Retina (tissue), 1 donor: Measurements from ENCODE around the gene SFMBT1.
"Not testable (repeated sequence)": the region's sequence is repeated elsewhere in the genome, so short reads cannot be mapped to it uniquely, and the experiment has no call there.

Experiments used
- DNase-seq: peaks from one replicate; pipeline ENCODE4 v3.0.0-alpha.2; 2016

SFMBT1 gene

GRCh38 chr3:53035018-53035417, 10.9 kb downstream of the SFMBT1 start:
- DNase-seq = not testable (repeated sequence)

- DNase-seq = not testable (repeated sequence)
Measured at GRCh38 chr3:53034411-53034810, 11.5 kb downstream of the SFMBT1 start.

- no peak for DNase-seq
Measured at GRCh38 chr3:53032609-53033008, 13.3 kb downstream of the SFMBT1 start.

GRCh38 chr3:53030619-53031449, 15.0 kb downstream of the SFMBT1 start:
- DNase-seq = no peak

- no peak for DNase-seq
Measured at GRCh38 chr3:53028641-53029040, 17.2 kb downstream of the SFMBT1 start.

- DNase-seq = peak; percentile 21
Measured at GRCh38 chr3:53027254-53027844, 18.5 kb downstream of the SFMBT1 start.

- no peak for DNase-seq
Measured at GRCh38 chr3:53026382-53027162, 19.3 kb downstream of the SFMBT1 start.

GRCh38 chr3:53024315-53024714, 21.6 kb downstream of the SFMBT1 start:
- DNase-seq = no peak

GRCh38 chr3:53023072-53023823, 22.6 kb downstream of the SFMBT1 start:
- DNase-seq = no peak

- DNase-seq = no peak
Measured at GRCh38 chr3:53022647-53023046, 23.2 kb downstream of the SFMBT1 start.

GRCh38 chr3:53016236-53016635, 29.6 kb downstream of the SFMBT1 start:
- no peak for DNase-seq

GRCh38 chr3:53011324-53011723, 34.5 kb downstream of the SFMBT1 start:
- DNase-seq = no peak

- DNase-seq = peak; percentile 24
Measured at GRCh38 chr3:53009826-53010539, 35.9 kb downstream of the SFMBT1 start.

- no peak for DNase-seq
Measured at GRCh38 chr3:53008932-53009331, 36.9 kb downstream of the SFMBT1 start.

- no peak for DNase-seq
Measured at GRCh38 chr3:53005854-53006513, 39.9 kb downstream of the SFMBT1 start.

GRCh38 chr3:53005338-53005737, 40.5 kb downstream of the SFMBT1 start:
- DNase-seq = no peak

- no peak for DNase-seq
Measured at GRCh38 chr3:53003320-53003719, 42.6 kb downstream of the SFMBT1 start.

GRCh38 chr3:52998771-52999513, 46.9 kb downstream of the SFMBT1 start:
- DNase-seq = no peak

GRCh38 chr3:52990637-52991036, 55.2 kb downstream of the SFMBT1 start:
- no peak for DNase-seq

GRCh38 chr3:52986938-52987337, 58.9 kb downstream of the SFMBT1 start:
- DNase-seq = no peak

GRCh38 chr3:52986049-52986448, 59.8 kb downstream of the SFMBT1 start:
- no peak for DNase-seq
